Esophagus squamous epithelium (tissue), 4 donors: Measurements from ENCODE around the gene SMTNL2.

Experiments used
- CTCF ChIP-seq, 6 experiments: fragments of 450-650 bp in 4 of 6; fragments of 200-600 bp in 2 of 6; sonication (generic) in 2 of 6; IDR thresholded peaks; one replicate each; pipeline ENCODE4 v1.5.1; 2016 to 2019; ENCODE audit warnings: antibody characterized with exemption in 6 of 6, mild to moderate bottlenecking in 4 of 6, moderate library complexity in 4 of 6
- POLR2A ChIP-seq, 4 donors: fragments of 450-650 bp; IDR thresholded peaks; one replicate each; pipeline ENCODE4 v1.6.1; 2017; ENCODE audit warnings: antibody characterized with exemption in 4 of 4, mild to moderate bottlenecking in 4 of 4, moderate library complexity in 3 of 4

DNA sequence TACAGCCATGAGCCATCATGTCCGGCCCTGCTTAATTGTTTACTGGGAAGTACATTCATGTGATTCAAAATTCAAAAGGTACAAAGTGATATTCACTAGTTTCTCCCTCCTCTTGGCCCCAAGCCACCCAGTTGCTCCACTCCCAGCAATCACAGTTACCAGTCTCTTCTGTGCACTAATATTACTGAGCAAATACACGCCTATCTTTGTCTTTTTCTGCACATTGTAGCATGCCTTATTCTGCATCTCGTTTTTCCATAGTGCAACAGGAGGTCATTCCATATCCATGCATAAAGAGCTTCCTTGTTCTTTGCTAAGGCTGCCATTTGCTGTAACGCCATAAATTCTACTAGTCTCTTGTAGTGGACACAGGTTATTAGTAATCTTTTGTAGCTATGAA is 59.3 kb downstream of the SMTNL2 start:
- TF ChIP-seq POLR2A (IDR thresholded peaks at IDR 0.05) (no peak), CTCF (IDR thresholded peaks at IDR 0.05) (no peak)
